ENCODE results near the gene ZG16B. TPM values are rescaled to one million over a fixed set of nuclear protein-coding genes. Genes with fewer than 3 reads are reported as not detected.
A peak's percentile ranks its signal among the peaks of the same experiment; 100 is the strongest.

ZG16B gene
- total RNA-seq, 1 donor from 2014 or later = not detected

- Histone ChIP-seq H3K9me3 (ENCODE audit: low read depth) (no peaks in the 10 kb centered on the region), H3K4me3 (no peak overlapping the region), H3K36me3 (no peaks in the 10 kb centered on the region), H3K79me2 (ENCODE audit: low read depth) (no peaks in the 10 kb centered on the region), H2AFZ (replicated peaks) (no peak overlapping the region), H4K20me1 (ENCODE audit: low read depth) (no peaks in the 10 kb centered on the region), H3K27me3 (no peaks in the 10 kb centered on the region), H3F3A (ENCODE audit: low read depth) (no peaks in the 10 kb centered on the region), H3K4me2 (no peak overlapping the region), H3K4me1 (peaks cover 5% of the 10 kb centered on the region), H3K27ac (no peak overlapping the region), H3K9ac (peak overlapping the region; percentile 4)
- DNase-seq (ENCODE audit: low spot score) = peak; percentile 42
- no peaks in the 10 kb centered on the region for H3K36me3 Mint-ChIP-seq
- H3K9me3 Mint-ChIP-seq = no peaks in the 10 kb centered on the region
- TF ChIP-seq EZH2phosphoT487 (IDR thresholded peaks at IDR 0.05) (no peak), EZH2 (IDR thresholded peaks at IDR 0.05) (no peak), CTCF (IDR thresholded peaks at IDR 0.05) (no peak)
- H3K27me3 Mint-ChIP-seq (ENCODE audit: insufficient read depth, low read depth) = peaks cover 7% of the 10 kb centered on the region
- H3K4me1 Mint-ChIP-seq = peaks cover 6% of the 10 kb centered on the region
- no peak overlapping the region for H3K27ac Mint-ChIP-seq
- no peak overlapping the region for H3K4me3 Mint-ChIP-seq
Measured at GRCh38 chr16:2819939-2820835, 9.9 kb upstream of the ZG16B start.

- Histone ChIP-seq H4K20me1 (ENCODE audit: low read depth) (no peaks in the 10 kb centered on the region), H3K36me3 (no peaks in the 10 kb centered on the region), H3K4me1 (peaks cover 5% of the 10 kb centered on the region), H3K9me3 (ENCODE audit: low read depth) (no peaks in the 10 kb centered on the region), H3K9ac (no peak overlapping the region), H2AFZ (replicated peaks) (no peak overlapping the region), H3K4me3 (no peak overlapping the region), H3K79me2 (ENCODE audit: low read depth) (no peaks in the 10 kb centered on the region), H3F3A (ENCODE audit: low read depth) (no peaks in the 10 kb centered on the region), H3K27me3 (no peaks in the 10 kb centered on the region), H3K4me2 (no peak overlapping the region), H3K27ac (no peak overlapping the region)
- H3K9me3 Mint-ChIP-seq = no peaks in the 10 kb centered on the region
- H3K4me3 Mint-ChIP-seq = no peak overlapping the region
- no peak for DNase-seq (ENCODE audit: low spot score)
- H3K4me1 Mint-ChIP-seq = no peaks in the 10 kb centered on the region
- H3K27ac Mint-ChIP-seq = no peak overlapping the region
- TF ChIP-seq CTCF (IDR thresholded peaks at IDR 0.05) (no peak), EZH2phosphoT487 (IDR thresholded peaks at IDR 0.05) (no peak), EZH2 (IDR thresholded peaks at IDR 0.05) (no peak)
- H3K36me3 Mint-ChIP-seq = no peaks in the 10 kb centered on the region
- H3K27me3 Mint-ChIP-seq (ENCODE audit: insufficient read depth, low read depth) = peaks cover 5% of the 10 kb centered on the region
Measured at GRCh38 chr16:2820836-2821486, 9.1 kb upstream of the ZG16B start.

DNA sequence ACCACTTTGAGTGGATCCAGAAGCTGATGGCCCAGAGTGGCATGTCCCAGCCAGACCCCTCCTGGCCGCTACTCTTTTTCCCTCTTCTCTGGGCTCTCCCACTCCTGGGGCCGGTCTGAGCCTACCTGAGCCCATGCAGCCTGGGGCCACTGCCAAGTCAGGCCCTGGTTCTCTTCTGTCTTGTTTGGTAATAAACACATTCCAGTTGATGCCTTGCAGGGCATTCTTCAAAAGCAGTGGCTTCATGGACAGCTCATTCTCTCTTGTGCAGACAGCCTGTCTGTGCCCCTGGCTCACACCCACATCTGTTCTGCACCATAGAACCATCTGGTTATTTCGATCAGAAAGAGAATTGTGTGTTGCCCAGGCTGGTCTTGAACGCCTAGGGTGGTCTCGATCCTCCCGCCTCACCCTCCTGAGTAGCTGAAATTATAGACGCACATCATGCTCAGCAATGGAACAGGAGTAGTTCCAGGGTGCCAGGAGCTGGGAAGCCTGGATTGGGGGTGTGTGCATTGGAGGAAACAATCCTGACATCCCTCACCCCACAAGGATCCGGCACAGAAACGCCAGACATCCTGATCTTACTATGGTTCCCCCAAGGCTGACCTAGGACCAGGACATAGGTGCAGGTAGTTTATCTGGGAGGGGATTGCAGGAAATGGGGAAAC, 8.5 kb upstream of the ZG16B start:
- H2AFZ ChIP-seq (replicated peaks) = no peak overlapping the region
- H3K4me3 ChIP-seq = no peak overlapping the region
- no peak overlapping the region for H3K4me2 ChIP-seq
- no peak for TF ChIP-seq CTCF (IDR thresholded peaks at IDR 0.05)
- TF ChIP-seq EZH2 (IDR thresholded peaks at IDR 0.05) = no peak
- TF ChIP-seq EZH2phosphoT487 (IDR thresholded peaks at IDR 0.05) = no peak
- no peak overlapping the region for H3K9ac ChIP-seq
- H3K36me3 ChIP-seq = no peaks in the 10 kb centered on the region
- no peaks in the 10 kb centered on the region for H3K4me1 Mint-ChIP-seq
- H3K79me2 ChIP-seq (ENCODE audit: low read depth) = no peaks in the 10 kb centered on the region
- no peaks in the 10 kb centered on the region for H3K27me3 ChIP-seq
- no peaks in the 10 kb centered on the region for H3K9me3 Mint-ChIP-seq
- DNase-seq (ENCODE audit: low spot score) = no peak
- peaks cover 5% of the 10 kb centered on the region for H3K4me1 ChIP-seq
- no peaks in the 10 kb centered on the region for H3F3A ChIP-seq (ENCODE audit: low read depth)
- H3K27me3 Mint-ChIP-seq (ENCODE audit: insufficient read depth, low read depth) = peaks cover 5% of the 10 kb centered on the region
- no peak overlapping the region for H3K27ac ChIP-seq
- H3K36me3 Mint-ChIP-seq = no peaks in the 10 kb centered on the region
- no peak overlapping the region for H3K27ac Mint-ChIP-seq
- no peaks in the 10 kb centered on the region for H4K20me1 ChIP-seq (ENCODE audit: low read depth)
- H3K4me3 Mint-ChIP-seq = no peak overlapping the region
- no peaks in the 10 kb centered on the region for H3K9me3 ChIP-seq (ENCODE audit: low read depth)
